Hepatocyte (in vitro differentiated cells): Measurements from ENCODE around the gene C1QL4. TPM values are rescaled to one million over a fixed set of nuclear protein-coding genes. Genes with fewer than 3 reads are reported as not detected.

Experiments
- DNase-seq: peaks from one replicate; pipeline ENCODE4 v3.0.0-alpha.2; 2016; ENCODE audit warnings: low spot score
- H2AFZ ChIP-seq: fragments of 200-600 bp; sonication (generic); 2 replicates; pipeline ENCODE4 v1.6.0; 2016; ENCODE audit warnings: antibody characterized with exemption, mild to moderate bottlenecking
- H3K27ac ChIP-seq: fragments of 200-600 bp; sonication (generic); 2 replicates; pipeline ENCODE4 v1.5.1; 2016; ENCODE audit warnings: mild to moderate bottlenecking
- H3K27me3 ChIP-seq: fragments of 200-600 bp; sonication (generic); 2 replicates; pipeline ENCODE4 v1.6.1; 2016
- H3K36me3 ChIP-seq: fragments of 200-600 bp; sonication (generic); replicated peaks from 2 replicates; pipeline ENCODE4 v1.5.1; 2016; ENCODE audit warnings: low read depth; ENCODE audit not compliant: insufficient read depth
- H3K4me1 ChIP-seq: fragments of 200-600 bp; sonication (generic); 2 replicates; pipeline ENCODE4 v1.5.1; 2016; ENCODE audit warnings: mild to moderate bottlenecking, moderate library complexity; ENCODE audit not compliant: insufficient read depth
- H3K4me2 ChIP-seq: fragments of 200-600 bp; sonication (generic); 2 replicates; pipeline ENCODE4 v1.6.0; 2016
- H3K4me3 ChIP-seq: fragments of 200-600 bp; sonication (generic); 2 replicates; pipeline ENCODE4 v1.5.1; 2016; ENCODE audit warnings: mild to moderate bottlenecking
- H3K79me2 ChIP-seq: fragments of 200-600 bp; sonication (generic); 2 replicates; pipeline ENCODE4 v1.6.0; 2017; ENCODE audit warnings: mild to moderate bottlenecking
- H3K9me2 ChIP-seq: fragments of 200-600 bp; sonication (generic); replicated peaks from 2 replicates; pipeline ENCODE4 v1.6.0; 2017; ENCODE audit warnings: mild to moderate bottlenecking; ENCODE audit not compliant: insufficient read depth
- H3K9me3 ChIP-seq: fragments of 200-600 bp; sonication (generic); 2 replicates; pipeline ENCODE4 v1.5.1; 2016; ENCODE audit warnings: low read depth, mild to moderate bottlenecking
- H4K20me1 ChIP-seq: fragments of 200-600 bp; sonication (generic); 2 replicates; pipeline ENCODE4 v1.6.0; 2016; ENCODE audit warnings: mild to moderate bottlenecking; ENCODE audit not compliant: insufficient read depth, poor library complexity, severe bottlenecking
- CTCF ChIP-seq: fragments of 200-600 bp; sonication (generic); IDR thresholded peaks from 2 replicates; pipeline ENCODE4 v1.5.1; 2016; ENCODE audit warnings: antibody characterized with exemption, mild to moderate bottlenecking; ENCODE audit not compliant: poor library complexity
- EZH2 ChIP-seq: fragments of 200-600 bp; sonication (generic); IDR thresholded peaks from 2 replicates; pipeline ENCODE4 v1.6.1; 2016; ENCODE audit warnings: antibody characterized with exemption, mild to moderate bottlenecking, borderline replicate concordance
- EZH2phosphoT487 ChIP-seq: fragments of 200-600 bp; sonication (generic); IDR thresholded peaks from one replicate; pipeline ENCODE4 v1.6.1; 2018; ENCODE audit warnings: antibody characterized with exemption, mild to moderate bottlenecking, low read depth, moderate library complexity; ENCODE audit not compliant: unreplicated experiment, severe bottlenecking
- WGBS: methylation state at CpG from one replicate; pipeline ENCODE4 v1.1.6; 2016; ENCODE audit warnings: low lambda C conversion rate; ENCODE audit errors: missing lambda C conversion rate; 5-methylcytosine and 5-hydroxymethylcytosine counted together
- polyA plus RNA-seq: library from polyadenylated mRNA; unstranded; fragments of >200 nt; fragmentation: Nextera tagmentation; extraction: Ambion mirVana; gene quantifications from 2 replicates; pipeline ENCODE4 v1.2.1, GENCODE V29; 2016
- total RNA-seq: library from RNA; depleted of rRNA; stranded (reverse); fragments of >200 nt; gene quantifications from 2 replicates; pipeline ENCODE4 v1.2.3, GENCODE V29; 2014

Gene C1QL4
- total and polyA plus RNA-seq, 2 experiments from 2014 or later = not detected

GRCh38 chr12:49340095-49340870 is 3.3 kb upstream of the C1QL4 start:
- peaks cover 98% of the 10 kb centered on the region for H3K27me3 ChIP-seq
- 59% methylated on average over 6 of the region's 6 CpGs for WGBS
- no peaks in the 10 kb centered on the region for H3K9me2 ChIP-seq
- no peaks in the 10 kb centered on the region for H3K79me2 ChIP-seq
- DNase-seq = no peak
- no peak overlapping the region for H3K4me3 ChIP-seq
- H4K20me1 ChIP-seq = no peaks in the 10 kb centered on the region
- H3K4me2 ChIP-seq = no peak overlapping the region
- no peaks in the 10 kb centered on the region for H3K36me3 ChIP-seq
- no peak overlapping the region for H3K27ac ChIP-seq
- peaks cover 21% of the 10 kb centered on the region for H3K4me1 ChIP-seq
- no peak overlapping the region for H2AFZ ChIP-seq
- TF ChIP-seq EZH2phosphoT487 (no peak), CTCF (no peak), EZH2 (no peak)
- H3K9me3 ChIP-seq = no peaks in the 10 kb centered on the region

- H3K36me3 ChIP-seq = no peaks in the 10 kb centered on the region
- no peaks in the 10 kb centered on the region for H3K9me2 ChIP-seq
- peaks cover 14% of the 10 kb centered on the region for H3K4me1 ChIP-seq
- H3K4me2 ChIP-seq = no peak overlapping the region
- no peak overlapping the region for H3K4me3 ChIP-seq
- H3K27ac ChIP-seq = no peak overlapping the region
- peaks cover 98% of the 10 kb centered on the region for H3K27me3 ChIP-seq
- no peak overlapping the region for H2AFZ ChIP-seq
- TF ChIP-seq CTCF (no peak), EZH2 (no peak), EZH2phosphoT487 (no peak)
- no peak for DNase-seq
- H3K79me2 ChIP-seq = no peaks in the 10 kb centered on the region
- WGBS = 51% methylated on average over 5 of the region's 5 CpGs
- H4K20me1 ChIP-seq = no peaks in the 10 kb centered on the region
- H3K9me3 ChIP-seq = no peaks in the 10 kb centered on the region
Measured at GRCh38 chr12:49339464-49339861, 2.5 kb upstream of the C1QL4 start.

- Histone ChIP-seq H4K20me1 (no peaks in the 10 kb centered on the region), H3K79me2 (no peaks in the 10 kb centered on the region), H3K4me2 (no peak overlapping the region), H3K27ac (no peak overlapping the region), H3K36me3 (no peaks in the 10 kb centered on the region), H3K9me2 (no peaks in the 10 kb centered on the region), H2AFZ (no peak overlapping the region), H3K27me3 (peaks cover 94% of the 10 kb centered on the region), H3K9me3 (no peaks in the 10 kb centered on the region), H3K4me1 (peaks cover 14% of the 10 kb centered on the region), H3K4me3 (no peak overlapping the region)
- DNase-seq = no peak
- WGBS = 61% methylated on average over 5 of the region's 6 CpGs
- TF ChIP-seq EZH2 (no peak), CTCF (no peak), EZH2phosphoT487 (no peak)
Measured at GRCh38 chr12:49338830-49339463, 2.0 kb upstream of the C1QL4 start.
